Activated CD4-positive, alpha-beta T cell treated with anti-CD3 and anti-CD28 coated beads for 1 hour (primary cell): Measurements from ENCODE around the gene TOX3.

Source experiments
- DNase-seq: peaks from one replicate; pipeline ENCODE4 v3.0.0-alpha.2; 2020

TOX3 gene

GRCh38 chr16:52535076-52535475 is 11.9 kb downstream of the TOX3 start:
- no peak for DNase-seq

GRCh38 chr16:52533296-52533695 is 13.6 kb downstream of the TOX3 start:
- DNase-seq, result no peak

GRCh38 chr16:52532384-52532783 is 14.6 kb downstream of the TOX3 start:
- no peak for DNase-seq

GRCh38 chr16:52529226-52529625 is 17.7 kb downstream of the TOX3 start:
- no peak for DNase-seq

GRCh38 chr16:52528393-52529065 is 18.4 kb downstream of the TOX3 start:
- no peak for DNase-seq

GRCh38 chr16:52526830-52527229 is 20.1 kb downstream of the TOX3 start:
- no peak for DNase-seq

- DNase-seq, result no peak
Measured at GRCh38 chr16:52526116-52526828, 20.7 kb downstream of the TOX3 start.

- DNase-seq, result no peak
Measured at GRCh38 chr16:52521570-52521969, 25.4 kb downstream of the TOX3 start.

- no peak for DNase-seq
Measured at GRCh38 chr16:52518884-52519283, 28.1 kb downstream of the TOX3 start.

- no peak for DNase-seq
Measured at GRCh38 chr16:52515068-52515671, 31.8 kb downstream of the TOX3 start.

GRCh38 chr16:52512297-52512987 is 34.5 kb downstream of the TOX3 start:
- no peak for DNase-seq

- DNase-seq, result no peak
Measured at GRCh38 chr16:52501746-52502145, 45.2 kb downstream of the TOX3 start.

GRCh38 chr16:52500963-52501362 is 46.0 kb downstream of the TOX3 start:
- no peak for DNase-seq

- no peak for DNase-seq
Measured at GRCh38 chr16:52499060-52499440, 47.9 kb downstream of the TOX3 start.

GRCh38 chr16:52498328-52499059 is 48.4 kb downstream of the TOX3 start:
- no peak for DNase-seq

- no peak for DNase-seq
Measured at GRCh38 chr16:52497067-52497816, 49.7 kb downstream of the TOX3 start.

GRCh38 chr16:52496051-52496876 is 50.7 kb downstream of the TOX3 start:
- DNase-seq, result no peak

GRCh38 chr16:52494621-52495020 is 52.3 kb downstream of the TOX3 start:
- DNase-seq, result no peak

- DNase-seq, result no peak
Measured at GRCh38 chr16:52494145-52494544, 52.8 kb downstream of the TOX3 start.

GRCh38 chr16:52492789-52493357 is 54.1 kb downstream of the TOX3 start:
- no peak for DNase-seq

GRCh38 chr16:52491216-52491615 is 55.7 kb downstream of the TOX3 start:
- no peak for DNase-seq
